Measurements from ENCODE around the gene GLRA1.

GRCh38 chr5:151795426-151795825 lies 129.2 kb downstream of the GLRA1 start:
- no peak for TF ChIP-seq POLR2AphosphoS5 (IDR thresholded peaks at IDR 0.05; ENCODE audit: borderline replicate concordance, low read depth, low read length)
- no peak for TF ChIP-seq EZH2 (IDR thresholded peaks at IDR 0.05)
- TF ChIP-seq FOXP2 (optimal IDR thresholded peaks at IDR 0.05; ENCODE audit: control extremely low read depth, extremely low read length, insufficient read depth): no peak

All from SK-N-MC (cell line).